Measurements from ENCODE around the gene SUPT3H. TPM values are rescaled to one million over a fixed set of nuclear protein-coding genes. Genes with fewer than 3 reads are reported as not detected.

SUPT3H gene
- total RNA-seq, 1 donor from 2014 or later = 3.2 TPM

- ATAC-seq (no peak), DNase-seq (ENCODE audit: missing footprints) (no peak)
- intact Hi-C loops (cut with DNase I) = no loop called here
These were observed 418.1 kb downstream of the SUPT3H start for GRCh38 chr6:44959651-44960050.

GRCh38 chr6:44957156-44957555 lies 420.6 kb downstream of the SUPT3H start:
- ATAC-seq (no peak), DNase-seq (ENCODE audit: missing footprints) (no peak)
- intact Hi-C loops (cut with DNase I) = no loop called here

- intact Hi-C loops (cut with DNase I) = no loop called here
- DNase-seq (ENCODE audit: missing footprints) (no peak), ATAC-seq (no peak)
These were observed 421.3 kb downstream of the SUPT3H start for GRCh38 chr6:44956396-44956795.

GRCh38 chr6:44955145-44955544 lies 422.6 kb downstream of the SUPT3H start:
- intact Hi-C loops (cut with DNase I) = no loop called here
- no peak for ATAC-seq
- no peak for DNase-seq (ENCODE audit: missing footprints)

- no peak for ATAC-seq
- intact Hi-C loops (cut with DNase I) = no loop called here
- DNase-seq (ENCODE audit: missing footprints) = no peak
These were observed 423.5 kb downstream of the SUPT3H start for GRCh38 chr6:44954281-44954680.

- intact Hi-C loops (cut with DNase I) = no loop called here
- DNase-seq (ENCODE audit: missing footprints) = no peak
- no peak for ATAC-seq
These were observed 426.4 kb downstream of the SUPT3H start for GRCh38 chr6:44951253-44951747.

GRCh38 chr6:44949596-44950201 lies 428.0 kb downstream of the SUPT3H start:
- intact Hi-C loops (cut with DNase I) = no loop called here
- ATAC-seq (no peak), DNase-seq (ENCODE audit: missing footprints) (no peak)

GRCh38 chr6:44943541-44943940 lies 434.2 kb downstream of the SUPT3H start:
- DNase-seq (ENCODE audit: missing footprints) (no peak), ATAC-seq (no peak)
- intact Hi-C loops (cut with DNase I) = no loop called here

GRCh38 chr6:44942798-44943197 lies 434.9 kb downstream of the SUPT3H start:
- ATAC-seq = no peak

GRCh38 chr6:44942201-44942600 lies 435.5 kb downstream of the SUPT3H start:
- no peak for DNase-seq (ENCODE audit: missing footprints)
- intact Hi-C loops (cut with DNase I) = no loop called here
- ATAC-seq = no peak

More at GRCh38 chr6:44942798-44943197, 434.9 kb downstream of the SUPT3H start:
- intact Hi-C loops (cut with DNase I) = no loop called here
- no peak for DNase-seq (ENCODE audit: missing footprints)

- ATAC-seq = no peak
- no peak for DNase-seq (ENCODE audit: missing footprints)
- intact Hi-C loops (cut with DNase I) = no loop called here
These were observed 437.4 kb downstream of the SUPT3H start for GRCh38 chr6:44940367-44940766.

GRCh38 chr6:44935693-44936300 lies 441.9 kb downstream of the SUPT3H start:
- DNase-seq (ENCODE audit: missing footprints) (no peak), ATAC-seq (no peak)
- intact Hi-C loops (cut with DNase I) = no loop called here

GRCh38 chr6:44933108-44933507 lies 444.6 kb downstream of the SUPT3H start:
- DNase-seq (ENCODE audit: missing footprints) (no peak), ATAC-seq (no peak)
- intact Hi-C loops (cut with DNase I) = no loop called here

GRCh38 chr6:44932651-44933091 lies 445.1 kb downstream of the SUPT3H start:
- DNase-seq (ENCODE audit: missing footprints) (no peak), ATAC-seq (no peak)
- intact Hi-C loops (cut with DNase I) = no loop called here

- no peak for ATAC-seq
- intact Hi-C loops (cut with DNase I) = no loop called here
These were observed 446.3 kb downstream of the SUPT3H start for GRCh38 chr6:44931385-44931784.

GRCh38 chr6:44926556-44926955 lies 451.2 kb downstream of the SUPT3H start:
- intact Hi-C loops (cut with DNase I) = no loop called here
- ATAC-seq (no peak), DNase-seq (ENCODE audit: missing footprints) (no peak)

More at GRCh38 chr6:44931385-44931784, 446.3 kb downstream of the SUPT3H start:
- DNase-seq (ENCODE audit: missing footprints) = no peak

- intact Hi-C loops (cut with DNase I) = no loop called here
- DNase-seq (ENCODE audit: missing footprints) = no peak
- no peak for ATAC-seq
These were observed 452.5 kb downstream of the SUPT3H start for GRCh38 chr6:44925100-44925739.

- ATAC-seq (no peak), DNase-seq (ENCODE audit: missing footprints) (no peak)
- intact Hi-C loops (cut with DNase I) = no loop called here
These were observed 454.3 kb downstream of the SUPT3H start for GRCh38 chr6:44923444-44923843.

- ATAC-seq = peak; percentile 95
- no peak for DNase-seq (ENCODE audit: missing footprints)
- intact Hi-C loops (cut with DNase I) = loop anchor here (2.0 kb wide), 1 partner anchor 197 kb away; no protein-coding TSS in a partner anchor
These were observed 455.9 kb downstream of the SUPT3H start for GRCh38 chr6:44921798-44922197.

- intact Hi-C loops (cut with DNase I) = loop anchor here (2.0 kb wide), 1 partner anchor 198 kb away; no protein-coding TSS in a partner anchor
- ATAC-seq = peak; percentile 66
- DNase-seq (ENCODE audit: missing footprints) = no peak
These were observed 456.7 kb downstream of the SUPT3H start for GRCh38 chr6:44920952-44921491.

Data from Right ventricle myocardium inferior (tissue), 1 donor.